Activated B cell treated with CpG ODN at 0.5 μM for 24 hours (primary cell): Measurements from ENCODE around the gene SMURF2. TPM values are rescaled to one million over a fixed set of nuclear protein-coding genes. Genes with fewer than 3 reads are reported as not detected.
A peak's percentile ranks its signal among the peaks of the same experiment; 100 is the strongest.

Experiments used
- ATAC-seq: fragments of 200-7000 bp; cut with Tn5 transposase; one replicate; pipeline ENCODE4 v1.10.0; 2021; ENCODE audit warnings: low read depth, mild to moderate bottlenecking, moderate library complexity
- CTCF ChIA-PET: fragments of 350-600 bp; sonication (Branson Sonifier 250); formaldehyde crosslinking; loops from one replicate; lab custom pipeline; 2021; ENCODE audit warnings: antibody characterized with exemption; lab: Charles Lee
- POLR2A ChIA-PET: fragments of 350-600 bp; sonication (Branson Sonifier 250); formaldehyde crosslinking; loops from one replicate; lab custom pipeline; 2021; ENCODE audit warnings: antibody characterized with exemption; lab: Charles Lee
- DNase-seq: peaks from one replicate; pipeline ENCODE4 v3.0.0; 2022
- H3K27ac Mint-ChIP-seq: one replicate; pipeline ENCODE4 v1.8.0; 2020; ENCODE audit warnings: mixed read lengths
- H3K27me3 Mint-ChIP-seq: one replicate; pipeline ENCODE4 v1.8.0; 2021; ENCODE audit warnings: mixed read lengths
- H3K36me3 Mint-ChIP-seq: one replicate; pipeline ENCODE4 v1.8.0; 2021; ENCODE audit warnings: low read depth, mixed read lengths
- H3K4me1 Mint-ChIP-seq: one replicate; pipeline ENCODE4 v1.8.0; 2021; ENCODE audit warnings: mixed read lengths
- H3K4me3 Mint-ChIP-seq: one replicate; pipeline ENCODE4 v1.8.0; 2020; ENCODE audit warnings: mild to moderate bottlenecking, mixed read lengths
- H3K9me3 Mint-ChIP-seq: one replicate; pipeline ENCODE4 v1.8.0; 2020; ENCODE audit warnings: mixed read lengths
- CTCF ChIP-seq: fragments of 200-600 bp; IDR thresholded peaks from one replicate; pipeline ENCODE4 v1.8.0; 2022; ENCODE audit warnings: antibody characterized with exemption, mild to moderate bottlenecking
- intact Hi-C: fragments of 100-400 bp; cut with micrococcal nuclease; formaldehyde crosslinking; loops from one replicate; pipeline ENCODE4 v1.15.1; 2024
- total RNA-seq: library from RNA; stranded (reverse); gene quantifications from 2 replicates; pipeline ENCODE4 v1.2.3, GENCODE V29; 2022

The SMURF2 gene
- total RNA-seq, 1 donor from 2014 or later = 23.0 TPM

GRCh38 chr17:64527914-64528313 lies 134.2 kb downstream of the SMURF2 start:
- POLR2A ChIA-PET = no interaction called here
- ATAC-seq (no peak), DNase-seq (no peak)
- Mint-ChIP-seq H3K4me3 (no peak overlapping the region), H3K36me3 (peaks cover 86% of the 10 kb centered on the region), H3K27ac (no peak overlapping the region), H3K4me1 (no peaks in the 10 kb centered on the region), H3K9me3 (no peaks in the 10 kb centered on the region), H3K27me3 (no peaks in the 10 kb centered on the region)
- TF ChIP-seq CTCF = no peak
- intact Hi-C loops = no loop called here
- CTCF ChIA-PET = interaction anchor here (0.8 kb wide), 1 partner anchor 108 kb away, joined by 3 read pairs; no protein-coding TSS in a partner anchor

GRCh38 chr17:64520359-64520758 lies 141.7 kb downstream of the SMURF2 start:
- no peak for TF ChIP-seq CTCF
- Mint-ChIP-seq H3K9me3 (no peaks in the 10 kb centered on the region), H3K4me1 (peaks cover 8% of the 10 kb centered on the region), H3K27me3 (no peaks in the 10 kb centered on the region), H3K27ac (no peak overlapping the region), H3K4me3 (no peak overlapping the region), H3K36me3 (peaks cover 73% of the 10 kb centered on the region)
- CTCF ChIA-PET = no interaction called here
- DNase-seq (no peak), ATAC-seq (no peak)
- POLR2A ChIA-PET = interaction anchor here (0.6 to 0.9 kb wide), 2 partner anchors 14 to 231 kb away, joined by 3 to 5 read pairs; partner anchors contain the start of genes CEP95 and DDX5
- intact Hi-C loops = no loop called here

GRCh38 chr17:64519601-64520000 lies 142.5 kb downstream of the SMURF2 start:
- peaks cover 13% of the 10 kb centered on the region for H3K4me1 Mint-ChIP-seq
- POLR2A ChIA-PET = interaction anchor here (0.6 to 0.9 kb wide), 2 partner anchors 13 to 230 kb away, joined by 3 to 5 read pairs; partner anchors contain the start of genes CEP95 and DDX5
- H3K27ac Mint-ChIP-seq = no peak overlapping the region
- intact Hi-C loops = no loop called here
- peaks cover 75% of the 10 kb centered on the region for H3K36me3 Mint-ChIP-seq
- DNase-seq = no peak
- CTCF ChIA-PET = no interaction called here
- no peaks in the 10 kb centered on the region for H3K27me3 Mint-ChIP-seq
- ATAC-seq = no peak
- no peak for TF ChIP-seq CTCF
- H3K4me3 Mint-ChIP-seq = no peak overlapping the region
- no peaks in the 10 kb centered on the region for H3K9me3 Mint-ChIP-seq

- H3K27me3 Mint-ChIP-seq = no peaks in the 10 kb centered on the region
- ATAC-seq (no peak), DNase-seq (no peak)
- no peaks in the 10 kb centered on the region for H3K9me3 Mint-ChIP-seq
- intact Hi-C loops = no loop called here
- H3K4me3 Mint-ChIP-seq = no peak overlapping the region
- CTCF ChIA-PET = interaction anchor here (0.9 to 1.2 kb wide), 5 partner anchors 19 to 96 kb away, joined by 3 to 6 read pairs (median 3); partner anchors contain the start of gene POLG2
- POLR2A ChIA-PET = interaction anchor here (0.6 to 2.2 kb wide), 4 partner anchors 10 to 34 kb away, joined by 3 to 25 read pairs (median 6); partner anchors contain the start of genes CEP95 and DDX5
- peaks cover 85% of the 10 kb centered on the region for H3K36me3 Mint-ChIP-seq
- H3K27ac Mint-ChIP-seq = no peak overlapping the region
- TF ChIP-seq CTCF = no peak
- peaks cover 13% of the 10 kb centered on the region for H3K4me1 Mint-ChIP-seq
Measured at GRCh38 chr17:64515829-64516228, 146.3 kb downstream of the SMURF2 start.

GRCh38 chr17:64515419-64515818 lies 146.7 kb downstream of the SMURF2 start:
- peak; percentile 87 for ATAC-seq
- peaks cover 86% of the 10 kb centered on the region for H3K36me3 Mint-ChIP-seq
- CTCF ChIA-PET = interaction anchor here (0.9 to 1.2 kb wide), 4 partner anchors 19 to 95 kb away, joined by 3 to 6 read pairs (median 3); partner anchors contain the start of gene POLG2
- H3K9me3 Mint-ChIP-seq = no peaks in the 10 kb centered on the region
- intact Hi-C loops = no loop called here
- H3K27me3 Mint-ChIP-seq = no peaks in the 10 kb centered on the region
- POLR2A ChIA-PET = interaction anchor here (0.7 to 2.2 kb wide), 3 partner anchors 9 to 30 kb away, joined by 3 to 25 read pairs (median 7); partner anchors contain the start of genes CEP95 and DDX5
- H3K27ac Mint-ChIP-seq = peak overlapping the region; percentile 13
- H3K4me1 Mint-ChIP-seq = peaks cover 13% of the 10 kb centered on the region
- H3K4me3 Mint-ChIP-seq = no peak overlapping the region
- no peak for DNase-seq
- no peak for TF ChIP-seq CTCF
